Middle frontal gyrus (tissue), 1 donor: ENCODE measurements around the gene DVL1.
"Not testable (repeated sequence)": the region's sequence is repeated elsewhere in the genome, so short reads cannot be mapped to it uniquely, and the experiment has no call there.

Source experiments
- DNase-seq: peaks from one replicate; pipeline ENCODE4 v3.0.0-alpha.2; 2015; ENCODE audit warnings: low spot score; ENCODE audit errors: extremely low spot score

Gene DVL1

GRCh38 chr1:1373815-1374588 is 24.8 kb upstream of the DVL1 start:
- DNase-seq: no peak

GRCh38 chr1:1373051-1373814 is 24.0 kb upstream of the DVL1 start:
- no peak for DNase-seq

GRCh38 chr1:1371746-1372711 is 22.8 kb upstream of the DVL1 start:
- no peak for DNase-seq

- no peak for DNase-seq
Observed at GRCh38 chr1:1371364-1371745, 22.1 kb upstream of the DVL1 start.

GRCh38 chr1:1370771-1371300 is 21.6 kb upstream of the DVL1 start:
- DNase-seq: no peak

GRCh38 chr1:1370094-1370493 is 20.9 kb upstream of the DVL1 start:
- DNase-seq: not testable (repeated sequence)

GRCh38 chr1:1367315-1367714 is 18.1 kb upstream of the DVL1 start:
- no peak for DNase-seq

- no peak for DNase-seq
Observed at GRCh38 chr1:1366699-1367066, 17.5 kb upstream of the DVL1 start.

- no peak for DNase-seq
Observed at GRCh38 chr1:1365875-1366698, 16.9 kb upstream of the DVL1 start.

- no peak for DNase-seq
Observed at GRCh38 chr1:1364266-1364665, 15.0 kb upstream of the DVL1 start.

GRCh38 chr1:1361982-1362423 is 12.8 kb upstream of the DVL1 start:
- DNase-seq: no peak

GRCh38 chr1:1361233-1361981 is 12.2 kb upstream of the DVL1 start:
- no peak for DNase-seq

GRCh38 chr1:1360506-1361169 is 11.4 kb upstream of the DVL1 start:
- DNase-seq: no peak

- DNase-seq: no peak
Observed at GRCh38 chr1:1359664-1360468, 10.6 kb upstream of the DVL1 start.

- DNase-seq: no peak
Observed at GRCh38 chr1:1359308-1359663, 10.1 kb upstream of the DVL1 start.

- DNase-seq: no peak
Observed at GRCh38 chr1:1358433-1359271, 9.4 kb upstream of the DVL1 start, which contains the start of gene MXRA8. MXRA8 (minus strand) TSS chr1:1358555; CDS start chr1:1358504, 51 bp downstream.

GRCh38 chr1:1357871-1358432 is 8.7 kb upstream of the DVL1 start:
- DNase-seq: no peak
